ENCODE data around the gene ZNF263.

Gene ZNF263

DNA sequence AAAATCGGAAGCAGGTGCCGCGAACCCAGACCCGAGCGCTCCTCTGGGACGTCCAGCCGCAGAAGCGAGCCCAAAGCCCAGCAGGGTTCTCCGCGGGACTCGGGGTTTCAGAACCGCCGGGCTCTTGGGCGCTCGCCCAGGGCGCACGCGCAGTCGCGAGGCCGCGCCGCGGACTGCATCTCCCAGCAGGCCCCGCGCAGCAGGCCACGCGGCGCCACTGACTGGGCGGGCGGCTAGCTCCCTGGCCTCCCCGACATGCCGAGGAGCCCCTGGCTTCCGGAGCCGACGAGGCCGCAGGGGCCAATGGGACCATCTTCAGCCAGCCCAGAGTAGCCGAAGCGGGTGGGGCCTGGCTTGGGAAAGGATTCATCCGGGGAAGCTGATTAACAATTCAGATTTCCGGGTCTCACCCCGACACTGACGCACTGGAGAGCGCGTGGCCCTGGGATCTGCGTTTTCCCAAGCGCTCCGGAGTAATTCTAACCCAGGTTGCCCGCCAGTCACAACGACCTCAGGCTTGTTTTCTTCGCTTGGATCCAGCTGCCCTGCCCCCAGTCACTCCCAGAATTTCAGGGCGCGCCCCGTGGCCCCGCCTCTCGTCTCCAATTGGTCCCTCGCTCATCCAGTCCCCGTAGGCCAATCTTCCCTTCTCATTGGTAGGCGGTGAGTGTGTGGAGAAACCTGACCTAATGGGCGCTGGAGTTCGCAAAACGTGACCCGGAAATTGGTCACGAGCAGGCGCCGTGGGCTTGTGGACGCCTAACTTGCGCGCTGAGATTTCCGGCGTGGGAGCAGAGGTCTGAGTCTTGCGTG is at the start of gene ZNF263:
Gene ZNF263 (plus strand): TSS at position 762 of the 813 bp plus-strand sequence. CDS start 328 bp downstream, outside the sequence.
- DNase-seq (ENCODE audit: low spot score) = peak; percentile 95

DNA sequence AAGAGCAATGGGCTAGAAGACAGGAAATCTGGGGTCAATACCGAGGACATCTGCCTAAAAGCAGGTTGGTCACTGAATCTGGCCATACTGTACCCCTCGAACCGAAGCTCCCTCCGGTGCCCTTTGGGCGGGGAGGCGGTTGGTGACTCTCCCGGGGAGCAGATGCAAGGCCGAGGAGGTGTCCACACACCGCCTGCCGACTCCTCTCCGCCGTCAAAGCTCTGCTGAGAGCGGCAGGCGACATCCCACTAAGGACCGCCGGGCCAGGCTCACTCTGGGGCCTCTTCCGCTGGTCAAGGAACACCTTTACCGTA is 48.8 kb upstream of the ZNF263 start:
- no peak for DNase-seq (ENCODE audit: low spot score)

DNA sequence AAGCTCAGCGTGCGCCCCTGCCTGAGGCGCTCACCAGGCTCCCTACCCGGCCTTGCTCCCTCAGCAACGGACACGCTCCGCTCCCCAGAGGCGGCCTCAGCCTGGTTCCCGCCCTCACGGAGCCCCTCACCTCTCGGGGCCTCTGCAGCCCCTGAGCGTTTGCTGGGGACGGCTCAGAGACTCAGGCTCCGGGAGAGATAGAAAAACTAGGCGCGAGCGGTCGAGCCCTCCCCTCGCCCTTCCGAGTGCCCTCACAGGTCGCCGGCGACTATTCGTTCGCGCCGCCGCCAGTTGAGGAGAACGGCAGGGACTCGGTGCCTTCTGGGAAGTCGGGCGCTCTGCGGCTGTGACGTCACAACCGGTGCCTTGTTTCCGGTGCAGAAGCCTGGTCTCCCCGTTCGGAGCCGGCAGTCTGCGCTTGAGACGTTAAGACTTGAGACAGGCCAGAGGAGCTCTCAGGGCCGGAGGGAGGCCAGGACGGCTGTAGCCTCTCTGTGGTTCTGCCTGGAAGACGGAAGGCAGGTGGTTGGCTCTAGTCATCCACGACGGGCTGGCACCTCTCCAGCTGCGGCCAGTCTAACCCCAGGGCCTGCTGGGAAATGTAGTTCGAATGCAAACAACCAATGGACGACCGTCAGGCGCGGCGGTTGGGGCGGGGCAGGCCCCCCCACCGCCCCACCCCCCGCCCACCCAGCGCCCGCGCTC is 48.3 kb upstream of the ZNF263 start, which contains the start of gene ZNF200:
Gene ZNF200 (minus strand): TSS at position 302 of the 705 bp plus-strand sequence. CDS start 1,403 bp downstream, outside the sequence.
- DNase-seq (ENCODE audit: low spot score) = peak; percentile 91

DNA sequence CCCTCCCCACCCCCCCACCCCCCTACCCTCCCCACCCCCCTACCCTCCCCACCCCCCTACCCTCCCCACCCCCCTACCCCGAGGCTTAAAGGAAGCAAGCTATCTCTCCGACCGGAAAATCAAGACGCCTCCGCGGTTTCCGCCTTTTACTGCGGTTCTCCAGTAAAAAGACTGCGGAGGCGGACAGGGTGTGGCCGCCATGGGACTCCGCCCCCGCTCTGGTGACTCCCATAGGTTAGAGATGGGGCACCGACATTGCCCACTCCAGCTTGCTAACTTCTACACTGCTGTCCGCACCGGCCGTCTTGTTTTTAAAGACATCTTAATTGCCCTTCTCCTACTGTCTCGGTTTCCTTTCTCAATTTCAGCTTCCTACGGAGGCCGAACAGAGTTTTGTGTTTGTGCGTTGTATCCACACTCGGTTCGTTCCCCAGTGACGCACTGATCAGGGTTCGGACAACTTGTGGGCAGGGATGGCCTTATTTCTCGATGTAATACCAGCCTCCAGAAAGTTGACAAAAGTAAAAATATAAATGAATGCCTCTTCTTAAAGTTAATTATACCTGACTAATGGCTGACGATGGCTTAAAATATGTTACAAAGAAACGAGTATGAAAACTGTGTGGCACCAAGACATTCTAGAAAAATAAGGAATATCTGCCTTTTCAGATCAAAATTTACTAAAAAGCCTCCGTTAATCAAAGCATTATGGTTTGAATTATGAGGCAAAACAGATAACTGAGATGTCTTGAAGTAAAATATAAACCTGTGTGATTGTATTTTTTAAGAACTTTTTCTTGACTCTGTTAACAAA is 47.2 kb upstream of the ZNF263 start:
- DNase-seq (ENCODE audit: low spot score) = peak; percentile 22

DNA sequence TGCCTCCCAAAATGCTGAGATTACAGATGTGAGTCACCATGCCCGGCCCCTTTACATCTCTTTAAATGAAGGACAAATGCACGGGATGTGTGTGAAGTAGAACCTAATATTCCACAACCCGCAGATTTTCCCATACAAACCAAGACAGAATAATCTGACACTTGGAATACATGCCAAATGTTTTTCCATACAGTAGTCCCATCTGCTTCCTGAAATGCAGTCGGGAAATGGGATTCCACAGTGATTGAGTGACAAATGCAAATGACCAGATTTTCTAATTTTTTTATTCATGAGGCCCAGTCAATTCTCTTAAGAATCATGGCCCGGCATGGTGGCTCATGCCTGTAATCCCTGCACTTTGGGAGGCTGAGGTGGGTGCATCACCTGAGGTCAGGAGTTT is 41.5 kb upstream of the ZNF263 start:
- DNase-seq (ENCODE audit: low spot score) = no peak

DNA sequence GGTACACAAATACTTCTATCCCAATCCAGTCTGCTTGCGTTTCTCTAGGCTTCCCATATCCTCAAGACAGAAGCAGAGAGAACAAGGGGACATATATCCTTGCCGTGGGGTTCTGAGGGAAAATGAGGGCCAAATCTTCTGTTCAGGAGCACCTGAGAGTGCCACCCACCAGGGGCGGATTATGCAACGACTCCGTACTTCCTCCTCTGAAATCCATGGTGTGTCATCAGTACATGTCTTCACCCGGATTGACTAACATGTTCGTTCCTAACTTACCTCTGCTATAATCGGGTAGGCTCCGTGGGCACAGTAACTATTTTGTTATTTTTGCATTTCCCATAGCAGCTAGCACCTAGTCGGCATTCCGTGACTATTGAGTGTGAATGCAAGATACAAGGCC is 40.6 kb upstream of the ZNF263 start:
- DNase-seq (ENCODE audit: low spot score) = no peak

DNA sequence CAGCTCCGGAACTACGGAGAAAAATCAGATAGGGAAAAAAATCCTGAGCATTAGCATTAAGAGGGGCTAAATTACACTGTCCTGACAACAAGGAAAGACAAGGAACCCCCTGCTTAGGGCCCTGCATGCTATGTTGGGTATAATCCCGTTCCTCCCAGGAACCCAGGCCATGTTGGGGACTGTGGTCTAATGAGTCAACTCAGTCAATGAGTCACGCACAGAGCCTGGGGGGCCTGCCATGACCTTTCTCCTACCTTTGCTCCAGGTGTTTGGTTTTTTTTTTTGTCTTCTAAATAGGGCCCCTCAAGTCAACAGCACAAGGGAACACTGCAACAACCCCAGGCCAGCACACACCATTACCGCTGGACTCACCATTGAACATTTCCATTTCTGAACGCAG is 39.4 kb upstream of the ZNF263 start:
- DNase-seq (ENCODE audit: low spot score) = no peak

DNA sequence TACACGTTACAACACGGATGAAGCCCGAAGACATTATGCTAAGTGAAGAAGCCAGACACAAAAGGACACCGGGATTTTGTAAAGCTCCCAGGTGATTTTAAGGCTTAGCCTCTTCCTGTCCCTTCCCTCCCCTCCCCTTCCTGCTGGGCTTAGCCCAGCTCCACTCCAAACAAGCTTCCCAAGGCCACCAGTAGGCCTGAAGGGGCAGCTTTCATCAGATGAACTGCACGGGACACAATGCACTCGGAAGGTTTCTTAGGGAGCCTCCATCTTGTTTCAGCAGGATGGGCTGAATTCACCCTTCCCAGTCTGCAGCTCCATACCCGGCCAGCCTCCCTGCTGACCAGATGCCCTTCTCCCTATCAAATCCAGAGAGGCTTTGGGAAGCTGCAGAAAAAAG is 37.3 kb upstream of the ZNF263 start:
- DNase-seq (ENCODE audit: low spot score) = no peak

DNA sequence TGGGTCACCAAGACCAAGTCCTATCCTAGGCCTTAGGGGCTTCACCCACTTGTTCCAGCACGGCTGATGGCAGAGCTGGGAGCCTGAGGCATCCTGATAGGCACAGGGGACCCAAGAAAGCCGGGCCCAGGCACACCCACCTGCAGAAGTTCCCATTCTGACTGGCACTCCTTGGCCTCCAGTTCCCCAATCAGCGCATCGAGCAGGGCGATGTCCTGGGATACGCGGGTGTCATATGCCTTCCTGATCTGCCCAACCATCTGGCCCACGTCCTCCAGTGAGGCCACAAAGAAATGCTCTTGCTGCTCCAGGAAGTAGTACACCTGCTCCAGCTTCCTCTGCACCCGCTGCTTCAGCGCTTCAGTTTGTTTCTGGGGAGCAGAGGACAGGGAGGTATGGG is 36.4 kb upstream of the ZNF263 start:
- DNase-seq (ENCODE audit: low spot score) = no peak

DNA sequence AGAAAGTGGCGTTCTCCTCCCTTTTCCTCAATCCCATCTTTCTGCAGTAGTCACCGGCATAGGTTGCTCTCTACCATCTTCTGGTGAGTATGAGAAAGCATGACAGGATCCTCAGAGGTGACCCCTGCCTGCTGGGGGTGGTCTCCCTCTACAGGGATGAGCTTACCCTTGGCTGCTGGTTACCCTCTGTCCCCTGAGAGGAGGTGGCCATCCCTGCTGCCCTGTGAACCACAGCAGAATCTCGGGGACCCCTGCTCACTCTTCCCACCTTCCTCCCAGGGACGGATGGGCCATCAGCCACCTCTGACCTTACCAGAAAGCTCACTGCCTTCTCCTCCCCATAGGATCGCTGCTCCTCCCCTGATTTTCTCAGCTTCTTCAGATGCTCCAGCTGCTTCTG is 34.7 kb upstream of the ZNF263 start:
- DNase-seq (ENCODE audit: low spot score) = no peak

DNA sequence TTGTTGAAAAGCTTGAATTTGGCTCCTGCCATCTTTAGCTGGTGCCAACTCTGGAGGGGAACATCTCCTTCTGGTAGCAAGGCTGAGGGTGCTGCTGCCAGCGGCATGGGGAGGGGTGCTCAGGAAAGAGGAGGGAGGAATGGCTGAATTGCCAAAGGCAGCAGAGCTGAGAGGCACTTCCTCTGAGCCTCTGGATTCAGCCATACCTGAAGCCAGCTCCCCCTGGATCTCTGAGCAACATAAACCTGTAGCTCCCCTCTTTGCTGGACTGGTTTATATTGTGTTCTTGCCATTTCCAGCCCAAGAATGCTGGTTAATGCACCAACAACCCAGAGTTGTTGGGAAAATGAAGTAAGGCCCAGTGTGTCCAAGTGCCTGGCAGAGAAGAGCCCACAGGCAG is 34.3 kb upstream of the ZNF263 start:
- no peak for DNase-seq (ENCODE audit: low spot score)

DNA sequence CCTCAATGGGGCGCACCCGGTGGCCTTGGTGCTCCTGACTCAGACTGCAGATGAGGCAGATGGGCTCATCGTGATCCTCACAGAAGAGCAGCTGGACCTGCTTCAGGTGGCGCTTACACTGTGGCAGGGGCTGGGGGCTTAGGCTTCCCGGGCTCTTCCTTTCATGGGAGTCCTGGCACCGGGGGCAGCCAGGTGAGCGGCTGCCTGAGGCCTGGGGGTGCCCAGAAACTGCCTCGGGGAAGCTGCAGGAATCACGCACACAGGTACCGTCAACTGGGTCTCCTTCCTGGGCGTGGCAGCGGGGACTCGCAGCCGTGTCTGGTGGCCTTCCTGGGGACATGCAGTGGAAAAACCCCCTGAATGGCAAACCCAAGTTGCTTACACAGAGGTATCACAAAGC is 33.8 kb upstream of the ZNF263 start:
- DNase-seq (ENCODE audit: low spot score) = no peak

DNA sequence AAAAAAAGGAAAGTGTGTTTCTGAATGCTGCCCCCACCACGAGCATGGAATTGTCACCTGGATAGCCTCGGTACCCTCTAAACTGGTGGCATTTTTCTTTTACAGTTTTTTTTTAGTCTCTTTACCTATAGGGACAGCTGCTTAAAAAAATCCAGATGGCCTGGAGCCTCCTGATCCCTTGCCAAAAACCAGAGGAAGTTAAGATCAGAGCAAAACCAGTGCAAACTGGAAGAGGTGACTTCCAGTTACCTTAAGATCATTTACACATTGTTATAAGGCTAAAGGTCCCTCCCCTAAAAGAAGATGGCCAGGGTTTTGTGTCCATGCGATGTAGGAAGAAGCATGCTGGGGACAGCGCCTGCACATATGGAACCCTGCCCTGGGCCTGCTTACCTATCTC is 30.3 kb upstream of the ZNF263 start:
- DNase-seq (ENCODE audit: low spot score) = no peak

DNA sequence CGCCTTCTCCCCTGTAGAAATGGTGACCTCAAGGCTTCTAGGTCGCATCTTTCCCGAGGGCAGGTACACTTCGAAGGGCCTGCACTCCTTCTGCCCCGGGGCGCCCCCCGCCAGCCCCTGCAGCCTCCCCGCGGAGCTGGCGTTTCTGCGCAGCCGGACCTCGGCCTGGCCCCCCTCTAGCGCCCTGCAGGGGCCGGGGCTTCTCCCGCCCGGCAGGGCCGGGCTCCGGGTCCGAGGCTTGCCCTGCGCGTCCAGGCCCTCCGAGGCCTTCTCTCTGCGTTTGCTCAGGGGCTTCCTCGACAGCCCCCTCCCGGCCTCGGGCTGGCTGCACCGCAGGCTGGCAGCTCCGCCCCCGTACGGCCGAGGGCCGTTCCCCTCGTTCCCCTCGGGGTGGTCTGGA is 29.0 kb upstream of the ZNF263 start:
- DNase-seq (ENCODE audit: low spot score) = no peak

DNA sequence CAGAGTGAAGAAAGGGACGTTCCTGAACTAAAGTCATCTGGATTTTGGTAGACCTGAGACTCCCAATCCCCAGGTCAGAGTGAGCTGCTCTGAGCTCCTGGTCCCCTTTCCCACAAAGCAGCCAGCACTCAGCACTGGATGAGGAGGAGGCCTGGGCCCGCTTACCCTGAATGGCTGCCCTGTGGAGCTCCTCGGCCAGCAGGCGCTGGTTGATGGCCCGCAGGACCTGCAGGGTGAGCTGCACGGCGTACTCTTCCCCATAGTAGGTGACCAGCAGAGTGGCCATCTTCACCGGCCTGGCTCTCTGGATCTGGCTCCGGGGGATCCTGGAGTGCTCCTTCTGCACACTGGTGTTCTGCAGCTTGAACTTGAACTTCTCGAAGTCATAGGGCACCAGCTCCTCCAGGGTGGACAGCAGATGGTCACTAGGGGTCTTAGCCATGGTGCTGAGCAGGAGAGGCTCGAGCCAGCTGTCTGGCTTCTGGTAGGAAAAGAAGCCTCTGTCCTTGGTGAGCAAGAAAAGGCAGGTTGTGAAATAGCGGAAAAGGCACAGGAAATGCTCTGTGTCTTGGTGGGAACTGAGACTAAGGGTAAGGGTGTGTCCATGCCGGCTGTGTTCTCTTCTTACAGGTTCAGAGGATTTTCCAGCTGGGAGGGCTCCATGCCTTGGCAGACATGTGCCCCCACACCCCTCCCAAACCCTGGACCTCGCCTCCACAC is 27.0 kb upstream of the ZNF263 start, which contains the start of gene MEFV:
Gene MEFV (minus strand): TSS at position 488 of the 720 bp plus-strand sequence. CDS start 46 bp downstream, at position 442.
- DNase-seq (ENCODE audit: low spot score) = no peak

DNA sequence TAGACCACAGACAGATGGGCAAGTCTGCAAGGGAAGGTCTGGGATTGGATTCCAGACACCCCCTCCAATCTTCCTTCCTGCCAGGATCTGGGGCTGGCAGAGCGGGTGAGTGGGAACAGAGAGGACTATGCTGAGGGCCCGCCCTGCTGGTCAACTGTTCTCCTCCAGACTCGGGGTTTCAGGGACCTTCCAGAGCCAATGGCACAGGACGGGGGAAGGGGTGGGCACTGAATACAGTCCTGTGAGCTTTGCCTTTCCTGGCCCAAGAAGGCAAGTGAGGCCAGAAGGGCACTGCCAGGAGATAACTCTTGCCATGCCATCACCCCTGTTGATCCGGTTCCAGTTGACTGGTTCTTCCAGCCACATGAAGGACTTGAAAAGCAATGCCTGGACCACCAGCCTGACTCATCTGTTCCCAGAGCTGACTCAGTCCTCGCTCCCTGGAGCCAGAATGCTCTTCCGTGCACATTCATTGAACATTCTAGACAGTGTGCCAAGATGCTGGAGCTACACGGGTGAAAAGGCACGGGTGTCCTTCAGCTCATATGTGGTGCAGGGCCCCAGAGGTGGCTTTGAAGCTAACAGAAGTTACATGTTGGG is 26.3 kb upstream of the ZNF263 start:
- no peak for DNase-seq (ENCODE audit: low spot score)

DNA sequence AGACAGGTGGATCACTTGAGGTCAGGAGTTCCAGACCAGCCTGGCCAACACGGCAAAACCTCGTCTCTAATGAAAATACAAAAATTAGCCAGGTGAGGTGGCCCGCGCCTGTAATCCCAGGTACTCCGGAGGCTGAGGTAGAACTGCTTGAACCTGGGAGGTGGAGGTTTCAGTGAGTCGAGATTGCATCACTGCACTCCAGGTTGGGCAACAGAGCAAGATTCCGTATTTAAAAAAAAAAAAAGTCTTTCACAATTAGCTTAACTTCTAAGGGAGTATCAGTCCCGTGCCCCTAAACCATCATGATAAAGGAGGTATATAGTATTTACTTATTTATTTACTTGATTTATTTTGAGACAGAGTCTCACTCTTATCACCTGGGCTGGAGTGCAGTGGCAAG is 23.5 kb upstream of the ZNF263 start:
- no peak for DNase-seq (ENCODE audit: low spot score)

DNA sequence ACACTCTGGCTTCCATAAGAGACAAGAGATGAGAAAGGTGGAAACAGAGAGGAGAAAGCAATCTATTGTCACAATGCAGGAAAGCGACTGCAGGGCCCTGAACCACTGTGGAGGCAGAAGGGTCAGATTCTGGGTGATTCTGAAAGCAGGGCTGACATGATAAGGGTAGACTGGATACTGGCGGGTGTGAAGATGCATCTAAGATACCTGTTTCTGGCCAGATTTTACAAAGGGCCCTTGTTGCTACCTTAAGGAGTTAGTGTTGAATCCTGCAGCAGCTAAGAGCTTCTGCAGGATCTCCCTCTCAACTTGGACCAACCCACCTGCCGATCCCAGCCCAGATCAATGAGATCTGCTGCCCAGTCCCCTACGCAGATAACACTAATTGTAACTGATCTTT is 20.8 kb upstream of the ZNF263 start:
- no peak for DNase-seq (ENCODE audit: low spot score)

DNA sequence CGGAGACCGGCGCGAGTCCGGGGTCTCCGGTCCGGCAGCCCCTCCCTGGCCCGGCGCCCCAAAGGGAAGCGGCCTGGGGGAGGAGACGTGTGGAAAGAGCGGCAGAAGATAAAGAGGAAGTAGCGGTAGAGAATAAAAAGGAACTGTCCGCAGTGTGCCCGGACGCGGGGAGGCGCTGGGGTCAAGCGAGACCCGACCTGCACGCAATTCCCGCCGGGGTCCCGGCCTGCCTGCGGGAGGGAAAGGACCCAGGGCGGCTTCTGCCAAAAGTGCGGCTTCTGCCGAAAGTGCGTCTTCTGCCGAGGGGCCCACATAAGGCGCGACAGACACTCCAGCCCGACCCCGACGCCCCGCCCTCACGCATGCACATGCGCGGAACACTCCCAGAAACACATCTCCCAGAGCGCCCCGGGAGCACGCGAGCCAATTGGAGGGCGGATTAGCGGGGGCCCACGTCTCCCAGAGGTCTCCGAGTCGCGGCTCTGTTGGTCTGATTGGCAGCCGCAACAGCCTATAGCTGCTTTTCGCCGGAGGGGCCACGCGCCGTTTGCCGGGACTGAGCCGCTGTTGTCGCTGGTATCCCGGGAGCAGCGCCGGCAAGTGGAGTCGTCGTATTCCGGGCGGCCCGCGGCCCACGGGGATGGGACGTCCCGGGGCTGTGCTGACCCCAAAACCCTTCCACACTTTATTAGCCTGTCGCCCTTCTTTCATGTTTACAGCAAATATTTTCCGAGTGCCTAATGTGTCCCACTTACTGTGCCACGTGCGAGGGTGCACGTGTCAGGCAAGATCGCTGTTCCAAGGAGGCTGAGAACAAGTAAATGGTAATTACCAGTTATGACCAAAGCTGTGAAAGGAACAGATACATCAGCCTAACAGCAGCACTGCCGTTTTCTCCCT is 18.9 kb upstream of the ZNF263 start:
- peak; percentile 97 for DNase-seq (ENCODE audit: low spot score)

DNA sequence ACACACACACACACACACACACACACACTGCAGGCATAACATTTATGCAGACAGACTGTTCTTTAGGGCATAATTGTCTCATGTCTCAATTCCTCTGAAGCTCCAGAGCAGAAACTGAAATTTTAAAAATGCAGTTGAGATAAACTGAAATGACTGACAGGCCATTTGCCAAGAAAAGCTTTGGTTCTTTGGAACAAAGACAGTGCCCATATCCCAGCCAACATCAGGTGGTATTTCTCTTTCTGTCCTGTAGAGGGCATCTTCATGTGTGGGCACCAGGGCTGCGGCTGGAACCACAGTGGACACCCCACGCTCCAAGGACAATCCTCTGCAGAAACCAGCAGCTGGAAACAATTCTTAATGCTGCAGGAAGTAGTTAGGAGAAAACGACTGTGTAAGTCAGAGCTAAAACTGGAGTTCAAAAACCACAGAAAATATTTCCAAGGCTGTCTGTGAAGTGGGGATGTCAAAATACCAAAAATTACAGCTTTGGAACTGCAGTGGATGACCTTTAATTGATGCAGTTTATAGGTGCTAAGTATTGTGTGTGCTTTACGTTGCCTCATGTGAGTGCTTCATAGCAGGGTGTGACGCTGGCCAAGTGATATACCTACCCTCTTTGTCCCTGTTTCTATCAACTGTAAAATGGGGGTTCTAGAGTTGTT is 16.3 kb upstream of the ZNF263 start:
- DNase-seq (ENCODE audit: low spot score) = no peak

Measured in CD4-positive, alpha-beta T cell treated with Interleukin-6 at 100 ng/mL for 8 hours (primary cell).